Endodermal cell (in vitro differentiated cells): ENCODE results near the gene BNC2. TPM values are rescaled to one million over a fixed set of nuclear protein-coding genes. Genes with fewer than 3 reads are reported as not detected.

Source experiments
- DNase-seq: peaks from one replicate; pipeline ENCODE4 v3.0.0-alpha.2; 2017
- H3K27ac ChIP-seq: 2 replicates; pipeline ENCODE4 v1.5.1; 2013; ENCODE audit warnings: mild to moderate bottlenecking, low read depth, low read length, moderate library complexity
- H3K27me3 ChIP-seq: 2 replicates; pipeline ENCODE4 v1.6.1; 2013; ENCODE audit warnings: mild to moderate bottlenecking, low read length, moderate library complexity; ENCODE audit not compliant: insufficient read depth, control insufficient read depth, poor library complexity, severe bottlenecking
- H3K36me3 ChIP-seq: 2 replicates; pipeline ENCODE4 v1.7.0; 2013; ENCODE audit warnings: mild to moderate bottlenecking, low read length, moderate library complexity; ENCODE audit not compliant: control insufficient read depth, insufficient read depth
- H3K4me1 ChIP-seq: one replicate; pipeline ENCODE4 v1.7.0; 2013; ENCODE audit warnings: low read length; ENCODE audit not compliant: control insufficient read depth, insufficient read depth
- H3K4me3 ChIP-seq: 2 replicates; pipeline ENCODE4 v1.5.1; 2013; ENCODE audit warnings: mild to moderate bottlenecking, low read length, moderate library complexity
- H3K9ac ChIP-seq: 2 replicates; pipeline ENCODE4 v1.6.1; 2013; ENCODE audit warnings: mild to moderate bottlenecking, low read length, moderate library complexity; ENCODE audit not compliant: poor library complexity, severe bottlenecking; ENCODE audit errors: extremely low read depth
- H3K9me3 ChIP-seq: 2 replicates; pipeline ENCODE4 v1.6.1; 2013; ENCODE audit warnings: mild to moderate bottlenecking, low read length, moderate library complexity; ENCODE audit not compliant: control insufficient read depth
- H3K27ac Mint-ChIP-seq: 2 replicates; pipeline ENCODE4 v1.8.0; 2020; ENCODE audit warnings: mixed read lengths
- H3K27me3 Mint-ChIP-seq: 2 replicates; pipeline ENCODE4 v1.8.0; 2021; ENCODE audit warnings: mild to moderate bottlenecking, mixed read lengths; ENCODE audit not compliant: insufficient read depth
- H3K36me3 Mint-ChIP-seq: 2 replicates; pipeline ENCODE4 v1.8.0; 2020; ENCODE audit warnings: low read depth, mixed read lengths
- H3K4me1 Mint-ChIP-seq: 2 replicates; pipeline ENCODE4 v1.8.0; 2020; ENCODE audit warnings: mixed read lengths
- H3K4me3 Mint-ChIP-seq: 2 replicates; pipeline ENCODE4 v1.8.0; 2020; ENCODE audit warnings: mild to moderate bottlenecking, moderate library complexity, mixed read lengths
- H3K9me3 Mint-ChIP-seq: 2 replicates; pipeline ENCODE4 v1.8.0; 2020; ENCODE audit warnings: mild to moderate bottlenecking, mixed read lengths
- WGBS, 2 experiments: methylation state at CpG; one replicate each; pipeline versions ENCODE4 v1.1.5 to v1.1.7; 2013; ENCODE audit warnings: missing lambda C conversion rate in 2 of 2, mixed read lengths in 1 of 2; ENCODE audit not compliant: insufficient coverage in 1 of 2, insufficient read length in 1 of 2; 5-methylcytosine and 5-hydroxymethylcytosine counted together
- total RNA-seq, 2 donors: library from RNA; stranded (reverse); fragmentation: NEBNext Ultra II Directional in 1 of 2; extraction: Animal tissue kit (Norgen Biotek cat#: 25700) in 1 of 2; gene quantifications; 2 replicates in 1 of 2; 3 replicates in 1 of 2; pipeline ENCODE4 v1.2.1, GENCODE V29; 2021
- TF ChIP-seq, protein P1 (sequence below): fragments of 200-600 bp; sonication (generic); conservative IDR thresholded peaks from 2 replicates; pipeline ENCODE4 v1.5.0; 2021; ENCODE audit warnings: antibody characterized with exemption, mild to moderate bottlenecking

The BNC2 gene
- total RNA-seq, 2 donors from 2014 or later, result 3.0 to 10.5 TPM

DNA sequence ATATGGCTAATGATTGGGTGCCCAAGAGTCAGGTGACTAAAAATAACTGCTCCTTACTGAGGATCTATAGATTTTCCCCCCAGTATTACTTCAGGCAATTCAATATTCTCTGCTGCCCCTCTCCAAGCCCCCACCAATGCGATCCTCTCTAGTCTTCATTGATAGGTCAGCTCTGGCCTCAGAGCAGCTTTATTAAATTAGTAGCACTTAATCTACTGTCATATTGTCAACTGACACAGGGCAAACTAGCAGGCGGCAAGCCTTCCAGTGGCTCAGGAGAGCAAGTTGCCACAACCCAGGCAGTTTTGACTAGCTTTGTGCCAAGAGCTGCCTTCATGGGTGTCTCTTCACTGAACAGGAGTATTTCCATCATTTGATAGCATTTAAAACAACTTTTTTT lies 462.9 kb downstream of the BNC2 start:
- no peaks in the 10 kb centered on the region for H3K36me3 Mint-ChIP-seq
- no peaks in the 10 kb centered on the region for H3K36me3 ChIP-seq
- no peak overlapping the region for H3K27ac Mint-ChIP-seq
- no peaks in the 10 kb centered on the region for H3K9me3 ChIP-seq
- H3K4me3 Mint-ChIP-seq, result no peak overlapping the region
- no peak overlapping the region for H3K4me3 ChIP-seq
- H3K27me3 Mint-ChIP-seq, result no peaks in the 10 kb centered on the region
- H3K27me3 ChIP-seq, result no peaks in the 10 kb centered on the region
- 90 to 100% methylated on average over 2 of the region's 2 CpGs for WGBS, 2 experiments
- no peak overlapping the region for H3K27ac ChIP-seq
- no peaks in the 10 kb centered on the region for H3K9me3 Mint-ChIP-seq
- H3K9ac ChIP-seq, result no peak overlapping the region
- TF ChIP-seq, protein P1, sequence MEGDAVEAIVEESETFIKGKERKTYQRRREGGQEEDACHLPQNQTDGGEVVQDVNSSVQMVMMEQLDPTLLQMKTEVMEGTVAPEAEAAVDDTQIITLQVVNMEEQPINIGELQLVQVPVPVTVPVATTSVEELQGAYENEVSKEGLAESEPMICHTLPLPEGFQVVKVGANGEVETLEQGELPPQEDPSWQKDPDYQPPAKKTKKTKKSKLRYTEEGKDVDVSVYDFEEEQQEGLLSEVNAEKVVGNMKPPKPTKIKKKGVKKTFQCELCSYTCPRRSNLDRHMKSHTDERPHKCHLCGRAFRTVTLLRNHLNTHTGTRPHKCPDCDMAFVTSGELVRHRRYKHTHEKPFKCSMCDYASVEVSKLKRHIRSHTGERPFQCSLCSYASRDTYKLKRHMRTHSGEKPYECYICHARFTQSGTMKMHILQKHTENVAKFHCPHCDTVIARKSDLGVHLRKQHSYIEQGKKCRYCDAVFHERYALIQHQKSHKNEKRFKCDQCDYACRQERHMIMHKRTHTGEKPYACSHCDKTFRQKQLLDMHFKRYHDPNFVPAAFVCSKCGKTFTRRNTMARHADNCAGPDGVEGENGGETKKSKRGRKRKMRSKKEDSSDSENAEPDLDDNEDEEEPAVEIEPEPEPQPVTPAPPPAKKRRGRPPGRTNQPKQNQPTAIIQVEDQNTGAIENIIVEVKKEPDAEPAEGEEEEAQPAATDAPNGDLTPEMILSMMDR, result no peak
- no peak for DNase-seq
- peaks cover 6% of the 10 kb centered on the region for H3K4me1 Mint-ChIP-seq
- H3K4me1 ChIP-seq, result no peaks in the 10 kb centered on the region

GRCh38 chr9:16406526-16407225 lies 463.8 kb downstream of the BNC2 start:
- no peak for DNase-seq
- Mint-ChIP-seq H3K4me3 (no peak overlapping the region), H3K4me1 (peaks cover 6% of the 10 kb centered on the region), H3K36me3 (no peaks in the 10 kb centered on the region), H3K27ac (no peak overlapping the region), H3K27me3 (no peaks in the 10 kb centered on the region), H3K9me3 (no peaks in the 10 kb centered on the region)
- TF ChIP-seq, protein P1, result no peak
- H3K36me3 ChIP-seq, result no peaks in the 10 kb centered on the region
- no peak overlapping the region for H3K4me3 ChIP-seq
- WGBS, 2 experiments, result 92 to 94% methylated on average over 10 to 12 of the region's 12 CpGs
- H3K27ac ChIP-seq, result no peak overlapping the region
- H3K9me3 ChIP-seq, result no peaks in the 10 kb centered on the region
- no peak overlapping the region for H3K9ac ChIP-seq
- no peaks in the 10 kb centered on the region for H3K27me3 ChIP-seq
- H3K4me1 ChIP-seq, result no peaks in the 10 kb centered on the region

DNA sequence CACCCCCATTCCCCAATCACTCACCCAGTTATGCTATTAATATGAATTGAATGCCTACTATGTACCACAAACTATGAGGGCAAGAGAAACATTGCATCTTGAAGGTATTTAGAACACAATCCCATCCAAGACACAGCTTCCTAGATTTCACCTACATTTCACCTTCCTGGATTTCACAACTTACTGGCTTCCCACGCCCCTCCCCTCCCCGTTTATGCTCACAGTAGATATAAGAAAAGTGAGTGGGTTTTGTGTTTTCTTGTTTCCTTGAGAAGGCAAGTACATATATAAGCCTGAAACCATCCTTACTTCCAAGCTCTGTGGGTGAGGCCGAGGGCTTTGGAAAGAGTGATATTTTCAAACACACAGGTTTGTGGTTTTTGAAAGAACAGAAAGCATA lies 465.0 kb downstream of the BNC2 start:
- no peak for DNase-seq
- Histone ChIP-seq H3K4me3 (no peak overlapping the region), H3K27me3 (no peaks in the 10 kb centered on the region), H3K27ac (no peak overlapping the region), H3K9me3 (no peaks in the 10 kb centered on the region), H3K9ac (no peak overlapping the region), H3K36me3 (no peaks in the 10 kb centered on the region), H3K4me1 (no peaks in the 10 kb centered on the region)
- H3K27ac Mint-ChIP-seq, result no peak overlapping the region
- peaks cover under 1% of the 10 kb centered on the region for H3K4me1 Mint-ChIP-seq
- H3K4me3 Mint-ChIP-seq, result no peak overlapping the region
- no peaks in the 10 kb centered on the region for H3K27me3 Mint-ChIP-seq
- H3K36me3 Mint-ChIP-seq, result no peaks in the 10 kb centered on the region
- no peaks in the 10 kb centered on the region for H3K9me3 Mint-ChIP-seq
- 98% methylated on average over 2 of the region's 3 CpGs; no CpG with 5 or more reads in 1 of the 2 experiments for WGBS, 2 experiments
- TF ChIP-seq, protein P1, result no peak
